Stimulated activated CD4-positive, alpha-beta T cell treated with anti-CD3 and anti-CD28 coated beads, TNF-alpha, amount 100 ng/mL, for 24 hours (primary cell): Measurements from ENCODE around the gene INPP5F.
"Not testable (repeated sequence)": the region's sequence is repeated elsewhere in the genome, so short reads cannot be mapped to it uniquely, and the experiment has no call there.

Experiments
- DNase-seq, 3 experiments: peaks; one replicate each; pipeline ENCODE4 v3.0.0-alpha.2; 2020; ENCODE audit warnings: low read depth in 3 of 3

Gene INPP5F

GRCh38 chr10:119705434-119705831 is 20.4 kb upstream of the INPP5F start:
- no peak for DNase-seq

DNA sequence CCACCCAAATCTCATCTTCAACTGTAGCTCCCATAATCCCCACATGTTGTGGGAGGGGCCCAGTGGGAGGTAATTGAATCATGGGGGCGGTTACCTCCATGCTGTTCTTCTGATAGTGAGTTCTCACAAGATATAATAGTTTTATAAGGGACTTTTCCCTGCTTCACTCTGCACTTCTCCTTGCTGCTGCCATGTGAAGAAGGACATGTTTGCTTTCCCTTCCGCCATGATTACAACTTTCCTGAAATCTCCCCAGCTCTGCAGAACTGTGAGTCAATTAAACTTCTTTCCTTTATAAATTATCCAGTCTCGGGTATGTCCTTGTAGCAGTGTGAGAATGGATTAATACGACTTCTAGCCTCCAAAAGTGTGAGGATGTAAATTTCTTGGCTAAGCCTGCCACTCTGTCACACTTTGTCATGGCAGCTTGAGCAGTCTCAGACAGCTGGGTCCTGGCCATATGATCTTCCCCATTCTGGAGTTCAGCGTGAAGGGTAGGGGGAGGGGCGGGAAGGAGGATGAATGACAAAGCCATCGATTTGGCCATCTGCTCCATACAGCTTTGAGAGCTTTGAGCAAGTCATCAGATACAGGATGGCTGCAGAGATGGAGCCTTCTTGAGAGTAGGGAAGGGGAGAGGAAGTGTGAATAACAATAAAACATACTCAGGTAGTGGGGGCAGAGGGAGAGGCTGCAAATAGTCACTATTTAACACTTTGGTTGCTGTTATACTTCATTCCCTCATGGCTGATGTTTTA is 19.1 kb upstream of the INPP5F start:
- no peak for DNase-seq

- peak in 2 of 3 experiments; percentile 51 to 58 for DNase-seq
Observed at GRCh38 chr10:119707331-119707730, 18.5 kb upstream of the INPP5F start.

DNA sequence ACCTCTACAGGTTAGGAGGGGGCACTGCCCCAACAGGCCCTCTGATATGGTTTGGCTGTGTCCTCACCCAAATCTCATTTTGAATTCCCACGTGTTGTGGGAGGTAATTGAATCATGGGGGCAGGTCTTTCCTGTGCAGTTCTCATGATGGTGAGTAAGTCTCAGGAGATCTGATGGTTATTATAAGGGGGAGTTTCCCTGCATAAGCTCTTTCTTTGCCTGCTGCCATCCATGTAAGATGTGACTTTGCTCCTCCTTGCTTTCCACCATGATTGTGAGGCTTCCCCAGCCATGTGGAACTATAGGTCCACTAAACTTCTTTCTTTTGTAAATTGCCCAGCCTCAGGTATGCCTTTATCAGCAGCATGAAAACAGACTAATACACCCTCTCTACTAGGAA is 14.9 kb upstream of the INPP5F start:
- DNase-seq, result not testable (repeated sequence)

DNA sequence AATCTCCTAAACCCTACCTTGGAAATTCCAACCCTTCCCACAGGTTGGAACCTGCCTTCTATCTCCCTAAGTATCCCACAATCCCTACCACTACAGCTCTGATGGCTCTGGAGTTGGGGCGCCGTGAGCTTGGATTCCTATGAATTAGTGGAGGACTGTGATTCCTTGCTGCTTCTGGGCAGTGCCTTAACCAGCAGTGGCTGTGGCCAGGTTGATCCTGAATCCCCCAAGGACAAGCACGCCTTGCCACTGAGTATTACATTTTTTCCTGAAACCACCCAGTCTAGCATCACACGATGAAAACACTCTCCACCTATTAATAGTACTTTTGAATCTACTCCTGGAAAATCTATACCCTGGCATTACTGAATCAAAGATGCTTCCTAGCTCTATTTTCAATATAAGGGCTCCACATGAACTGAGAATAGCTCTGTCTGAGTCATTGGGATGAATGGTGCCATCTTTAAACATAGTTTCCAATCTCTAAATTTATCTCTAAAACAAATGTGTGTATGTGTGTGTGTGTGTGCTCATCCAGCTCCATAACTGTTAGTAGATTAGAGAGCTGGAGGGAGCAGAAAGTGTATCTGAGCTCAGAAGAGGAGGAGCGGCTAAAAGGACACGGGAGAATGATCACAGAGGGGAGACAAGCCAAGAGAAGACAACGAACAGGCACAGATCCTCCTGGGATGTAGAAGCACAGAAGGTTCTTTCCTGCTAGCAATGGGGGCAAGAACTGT is 11.9 kb upstream of the INPP5F start:
- DNase-seq, result no peak

DNA sequence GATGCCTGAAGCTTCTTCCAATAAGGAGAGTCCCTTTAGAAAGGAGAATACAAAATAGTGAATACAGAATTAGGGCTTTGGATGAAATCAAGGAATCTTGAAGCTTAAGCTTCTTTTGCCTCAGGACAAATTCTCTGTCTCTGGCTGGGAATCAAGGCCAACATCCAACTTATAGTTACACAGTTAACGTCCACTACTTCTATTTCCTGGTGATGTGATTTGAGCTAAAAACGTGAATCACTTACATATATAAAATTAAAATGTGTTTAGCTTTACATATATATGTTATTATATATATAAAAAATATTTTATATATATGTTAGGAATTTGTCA is 11.4 kb upstream of the INPP5F start:
- DNase-seq, result no peak

GRCh38 chr10:119715628-119716505 is 10.0 kb upstream of the INPP5F start:
- DNase-seq, result no peak

DNA sequence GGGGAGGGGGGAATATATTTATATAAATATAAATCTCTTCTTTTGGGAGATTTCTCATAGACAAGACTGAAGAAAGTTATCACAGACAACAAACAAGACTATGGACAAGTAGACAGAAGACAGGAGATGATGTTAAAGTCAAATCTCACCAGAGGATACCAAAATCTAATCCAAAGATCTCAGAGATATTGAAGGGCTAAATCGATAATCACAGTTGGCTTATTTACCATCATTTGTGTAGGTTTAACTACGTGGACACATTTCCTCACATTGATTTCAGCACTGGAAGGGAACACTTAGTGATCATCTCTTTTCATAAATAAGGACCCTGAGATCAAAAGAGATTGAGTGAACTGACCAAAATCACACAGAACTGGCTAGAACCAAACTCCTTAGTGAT is 2.7 kb upstream of the INPP5F start:
- DNase-seq, result no peak

DNA sequence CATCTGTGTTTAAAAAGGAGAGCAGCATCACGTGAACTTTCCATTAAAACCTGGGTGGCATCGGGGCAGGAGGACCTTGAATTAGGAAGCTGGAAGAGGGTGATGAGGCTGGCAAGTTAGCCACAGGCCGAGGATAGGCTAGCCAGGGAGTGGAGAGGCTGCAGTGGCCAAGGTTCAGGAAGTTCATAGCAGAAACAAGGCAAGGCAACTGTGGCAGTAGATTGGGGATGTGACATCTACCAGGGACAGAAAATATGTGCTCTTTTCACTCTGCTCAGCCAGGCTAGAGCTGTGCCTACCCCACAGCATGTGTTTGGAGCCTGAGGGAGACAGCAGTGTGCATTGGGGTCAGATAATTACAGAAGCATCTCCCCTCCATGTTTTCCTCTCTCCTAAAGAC is 2.2 kb upstream of the INPP5F start:
- DNase-seq, result no peak

- peak in 1 of 3 experiments; percentile 5 for DNase-seq
Observed at GRCh38 chr10:119724593-119725516, 995 bp upstream of the INPP5F start.

DNA sequence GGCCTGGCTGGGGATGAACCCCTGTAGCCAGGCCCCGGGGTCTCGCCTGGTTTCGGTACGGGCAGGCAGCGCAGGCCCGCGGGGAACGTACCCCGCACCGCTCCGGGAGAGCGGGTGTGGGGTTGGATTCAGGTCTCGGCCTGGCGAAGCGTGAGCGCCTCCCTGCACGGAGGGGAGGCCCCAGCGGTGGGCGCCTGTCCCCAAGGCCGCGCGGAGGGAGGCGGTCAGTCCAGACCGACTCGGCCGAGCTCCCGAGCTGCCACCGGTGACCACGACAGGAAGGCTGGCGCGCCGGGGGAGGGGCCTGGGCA is 378 bp upstream of the INPP5F start:
- no peak for DNase-seq

DNA sequence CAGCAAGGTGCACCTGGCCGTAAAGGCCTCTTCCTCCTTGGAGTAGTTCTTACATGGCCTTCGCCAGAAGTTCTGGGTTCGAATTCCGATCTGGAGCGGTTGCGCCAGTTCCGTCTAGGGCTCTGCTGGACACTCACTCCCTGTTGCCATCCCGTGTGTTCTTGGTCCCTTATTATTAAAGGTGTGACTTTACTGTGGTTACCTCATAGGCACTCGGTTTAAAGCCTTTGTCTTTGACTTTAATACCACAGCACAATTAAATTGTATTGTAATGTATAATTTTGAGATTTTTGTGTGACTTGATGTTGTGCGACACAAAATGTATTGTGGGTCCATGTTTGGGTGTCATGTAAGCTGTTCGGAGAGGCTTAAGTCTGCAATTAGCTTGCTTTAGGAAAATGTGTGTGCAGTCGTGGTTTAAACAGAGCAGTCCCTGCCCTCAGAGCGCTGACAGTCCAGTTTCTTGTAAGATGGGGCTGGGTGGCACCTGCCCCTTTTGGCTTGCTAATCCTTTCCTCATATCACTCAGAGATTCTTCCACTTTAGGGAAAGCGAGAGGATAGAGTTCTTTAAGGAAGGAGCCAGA is 919 bp downstream of the INPP5F start:
- no peak for DNase-seq

DNA sequence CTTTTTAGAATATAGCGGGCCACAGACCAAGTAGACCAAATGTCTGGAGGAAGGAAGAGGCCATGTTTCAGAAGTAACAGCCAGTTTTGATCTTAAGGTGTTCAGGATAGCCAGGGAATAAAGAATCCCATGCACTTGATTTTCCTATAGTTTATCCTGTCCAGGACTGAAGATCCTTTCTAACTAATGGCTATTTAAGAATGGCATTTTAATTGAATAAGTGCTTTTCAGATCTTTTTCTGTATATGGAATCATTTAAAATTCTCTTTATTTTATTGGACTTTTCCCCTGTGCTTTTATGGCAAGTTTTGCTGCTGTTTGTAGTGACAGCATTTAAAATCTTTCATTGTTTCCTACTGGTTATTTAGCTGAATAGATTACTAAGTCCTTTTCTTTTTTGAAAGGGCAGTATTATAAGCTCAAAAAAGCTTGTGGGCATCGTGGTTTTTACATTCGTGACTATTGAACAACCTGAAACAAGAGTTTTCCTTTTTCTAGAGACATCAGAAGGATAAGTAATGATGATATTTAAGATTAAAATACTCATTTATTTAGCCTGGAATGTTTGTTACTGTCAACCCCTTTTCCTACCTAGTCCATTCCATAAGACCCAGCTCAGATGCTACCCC is 2.4 kb downstream of the INPP5F start:
- DNase-seq, result no peak

GRCh38 chr10:119734396-119735332 is 8.8 kb downstream of the INPP5F start:
- DNase-seq, result no peak

GRCh38 chr10:119735451-119735850 is 9.6 kb downstream of the INPP5F start:
- DNase-seq, result no peak

- DNase-seq, result no peak
Observed at GRCh38 chr10:119736220-119736619, 10.4 kb downstream of the INPP5F start.

GRCh38 chr10:119737039-119737663 is 11.3 kb downstream of the INPP5F start:
- DNase-seq, result no peak

DNA sequence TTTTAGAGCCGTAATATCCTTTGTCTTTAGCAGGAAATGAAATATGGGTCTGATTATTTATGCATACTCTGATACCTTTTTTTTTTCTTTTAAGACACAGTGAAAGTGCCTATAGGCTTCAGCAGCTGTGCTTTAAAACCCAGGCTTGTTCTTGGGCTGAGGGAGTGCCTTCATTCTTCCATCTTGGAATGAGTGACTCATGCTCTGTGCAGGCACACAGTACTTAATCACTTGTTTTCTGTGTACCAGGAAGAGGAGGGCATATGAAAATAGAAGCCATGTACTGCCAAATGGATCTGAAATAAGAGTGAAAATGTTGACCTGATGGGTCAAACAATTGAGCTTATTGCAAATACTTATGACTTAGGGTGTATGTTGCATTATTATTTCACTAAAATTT is 12.0 kb downstream of the INPP5F start:
- peak in 1 of 3 experiments; percentile 9 for DNase-seq

GRCh38 chr10:119738962-119739361 is 13.1 kb downstream of the INPP5F start:
- no peak for DNase-seq
